ENCODE data around the gene PSMD1. TPM values are rescaled to one million over a fixed set of nuclear protein-coding genes. Genes with fewer than 3 reads are reported as not detected.

Gene PSMD1
- total and polyA plus RNA-seq, 2 of the 8 experiments (the other 6 are each of a cell fraction or from before 2014, with no cell fraction given) = 179 to 272 TPM

GRCh38 chr2:231134910-231135655, 78.4 kb downstream of the PSMD1 start:
- H3K18ac ChIP-seq (ENCODE audit: extremely low read depth, low read length) = no peak overlapping the region
- no peaks in the 10 kb centered on the region for H3K9me3 ChIP-seq (ENCODE audit: insufficient read depth in 2 of 2, low read depth in 1 of 2, low read length in 1 of 2)
- no peak overlapping the region for H3K4me2 ChIP-seq (ENCODE audit: insufficient read depth in 1 of 2, low read depth in 2 of 2, low read length in 2 of 2)
- no peaks in the 10 kb centered on the region; a peak in 1 of 7 replicates for H3K4me1 ChIP-seq (replicated peaks in 1 of 4; ENCODE audit: control insufficient read depth in 3 of 4, insufficient read depth in 4 of 4, low read length in 3 of 4)
- H2AK5ac ChIP-seq (ENCODE audit: low read depth, low read length) = no peak overlapping the region
- H2BK20ac ChIP-seq (ENCODE audit: low read length) = no peak overlapping the region
- H3K9ac ChIP-seq (replicated peaks in 1 of 4; ENCODE audit: extremely low read depth in 1 of 4, low read depth in 3 of 4, low read length in 3 of 4) = no peak overlapping the region
- POLR2A ChIA-PET (ENCODE audit: partially characterized antibody) = interaction anchor here (1.0 to 1.3 kb wide), 3 partner anchors 9 to 329 kb away, joined by 4 to 5 read pairs (median 4); partner anchors contain the start of gene NCL
- no peak overlapping the region for H2BK5ac ChIP-seq (ENCODE audit: low read depth, low read length)
- H3K79me1 ChIP-seq (ENCODE audit: low read depth, low read length) = peaks cover 2% of the 10 kb centered on the region; the same call in 1 of the 2 replicates
- H3K4ac ChIP-seq (replicated peaks; ENCODE audit: insufficient read length, low read depth, low read length) = no peak overlapping the region
- FAIRE-seq = peak; percentile 13
- H3K27ac ChIP-seq (ENCODE audit: low read depth, low read length) = no peak overlapping the region
- no peak overlapping the region for H2AFZ ChIP-seq (ENCODE audit: low read length)
- H3K4me3 ChIP-seq (ENCODE audit: extremely low read depth in 1 of 4, insufficient read depth in 2 of 4, low read depth in 3 of 4, low read length in 4 of 4) = no peak overlapping the region
- H2BK12ac ChIP-seq (ENCODE audit: low read depth, low read length) = no peak overlapping the region
- peaks cover 0 to 7% (median 0%) of the 10 kb centered on the region in 4 experiments; a peak in 1 of 8 replicates for H3K36me3 ChIP-seq (ENCODE audit: control insufficient read depth in 2 of 4, insufficient read depth in 4 of 4, low read length in 3 of 4)
- H3K27me3 ChIP-seq (replicated peaks in 1 of 4; ENCODE audit: control insufficient read depth in 3 of 4, extremely low read depth in 1 of 4, insufficient read depth in 3 of 4, low read length in 3 of 4) = no peaks in the 10 kb centered on the region
- H4K5ac ChIP-seq (ENCODE audit: insufficient read length, low read depth, low read length) = no peak overlapping the region
- no peak overlapping the region for H4K91ac ChIP-seq (replicated peaks; ENCODE audit: insufficient read length, low read length)
- H4K20me1 ChIP-seq (replicated peaks in 1 of 2; ENCODE audit: control insufficient read depth in 1 of 2, insufficient read depth in 2 of 2, low read length in 2 of 2) = peaks cover 0 to 2% of the 10 kb centered on the region in 2 experiments
- no peak overlapping the region for H2BK120ac ChIP-seq (replicated peaks; ENCODE audit: low read depth, low read length)
- no peak overlapping the region for H2BK15ac ChIP-seq (ENCODE audit: low read length)
- no peak overlapping the region for H3K23ac ChIP-seq (ENCODE audit: insufficient read length)
- no peak overlapping the region for H4K8ac ChIP-seq (ENCODE audit: extremely low read depth, insufficient read depth, low read length)
- no peak overlapping the region for H3K56ac ChIP-seq (replicated peaks; ENCODE audit: insufficient read length, low read depth, low read length)
- WGBS, 2 experiments (ENCODE audit: extremely low coverage in 1 of 2, insufficient coverage in 1 of 2, insufficient read length in 1 of 2, insufficient replicate concordance in 2 of 2, low coverage in 1 of 2, low lambda C conversion rate in 2 of 2, missing lambda C conversion rate in 1 of 2) = 88% methylated on average over 1 of the region's 1 CpG; no CpG with 5 or more reads in 1 of the 2 experiments
- peaks cover 0 to 16% of the 10 kb centered on the region in 2 experiments; a peak in 2 of 4 replicates for H3K79me2 ChIP-seq (ENCODE audit: control insufficient read depth in 1 of 2, insufficient read depth in 2 of 2, low read length in 2 of 2)
- no peak overlapping the region for H3K14ac ChIP-seq (ENCODE audit: insufficient read length)
- CTCF ChIA-PET (ENCODE audit: partially characterized antibody) = interaction anchor here (1.3 kb wide), 2 partner anchors 16 to 72 kb away, joined by 3 read pairs; no protein-coding TSS in a partner anchor
- no peak for DNase-seq (ENCODE audit: low read depth in 1 of 2, low spot score in 2 of 2)
- H3K23me2 ChIP-seq (ENCODE audit: low read depth, low read length) = no peaks in the 10 kb centered on the region
- TF ChIP-seq CBX5 (IDR thresholded peaks at IDR 0.05; ENCODE audit: low read depth, low read length) (no peak), SIX5 (IDR thresholded peaks at IDR 0.05; ENCODE audit: low read depth, low read length) (no peak), KDM1A (IDR thresholded peaks at IDR 0.05; ENCODE audit: borderline replicate concordance, low read length) (no peak), ATF2 (IDR thresholded peaks at IDR 0.05; ENCODE audit: low read length) (no peak), NRF1 (IDR thresholded peaks at IDR 0.05; ENCODE audit: low read depth, low read length) (no peak), SRF (IDR thresholded peaks at IDR 0.05; ENCODE audit: low read depth, low read length) (no peak), BCL11A (IDR thresholded peaks at IDR 0.05; ENCODE audit: low read depth in 2 of 2, low read length in 2 of 2) (no peak)
